PC-9 (cell line): ENCODE data around the gene MIEN1. TPM values are rescaled to one million over a fixed set of nuclear protein-coding genes. Genes with fewer than 3 reads are reported as not detected.

Experiments used
- BruUV-seq: library from RNA; stranded (reverse); fragments of 400-500 nt; replicated peaks from 2 replicates; lab custom pipeline; 2021; lab: Mats Ljungman, UMichigan
- CTCF ChIA-PET: fragments of 300-600 bp; sonication (Branson Sonifier 250); formaldehyde crosslinking; loops from one replicate; lab custom pipeline; 2022; ENCODE audit warnings: antibody characterized with exemption; lab: Charles Lee
- POLR2A ChIA-PET: fragments of 300-600 bp; sonication (Branson Sonifier 250); formaldehyde crosslinking; loops from one replicate; lab custom pipeline; 2022; ENCODE audit warnings: antibody characterized with exemption; ENCODE audit not compliant: unreplicated experiment; lab: Charles Lee
- DNase-seq, 2 experiments: peaks; one replicate each; pipeline versions ENCODE4 v3.0.0 to v3.0.0-alpha.2; 2015 to 2022; ENCODE audit warnings: mixed read lengths in 1 of 2
- H2AFZ ChIP-seq: fragments of 200-600 bp; sonication (generic); 2 replicates; pipeline ENCODE4 v1.8.1; 2017; ENCODE audit warnings: antibody characterized with exemption
- H3F3A ChIP-seq: fragments of 200-600 bp; sonication (generic); 2 replicates; pipeline ENCODE4 v1.8.1; 2017; ENCODE audit warnings: antibody characterized with exemption, mild to moderate bottlenecking, low read depth; ENCODE audit not compliant: insufficient read depth
- H3K27ac ChIP-seq: fragments of 200-600 bp; sonication (generic); 2 replicates; pipeline ENCODE4 v1.6.1; 2016; ENCODE audit warnings: mixed run types
- H3K27me3 ChIP-seq: fragments of 200-600 bp; sonication (generic); 2 replicates; pipeline ENCODE4 v1.6.1; 2016; ENCODE audit warnings: low read depth, mixed run types; ENCODE audit not compliant: insufficient read depth
- H3K36me3 ChIP-seq: fragments of 200-600 bp; sonication (generic); 2 replicates; pipeline ENCODE4 v1.6.1; 2016; ENCODE audit warnings: low read depth, mixed run types
- H3K4me1 ChIP-seq: fragments of 200-600 bp; sonication (generic); replicated peaks from 2 replicates; pipeline ENCODE4 v1.6.1; 2016; ENCODE audit warnings: mixed run types; ENCODE audit not compliant: insufficient read depth
- H3K4me2 ChIP-seq: fragments of 200-600 bp; sonication (generic); 2 replicates; pipeline ENCODE4 v1.6.1; 2017; ENCODE audit warnings: mixed run types
- H3K4me3 ChIP-seq: fragments of 200-600 bp; sonication (generic); 2 replicates; pipeline ENCODE4 v1.6.1; 2016; ENCODE audit warnings: mixed run types
- H3K79me2 ChIP-seq: fragments of 200-600 bp; sonication (generic); 2 replicates; pipeline ENCODE4 v1.6.1; 2017; ENCODE audit warnings: low read depth, mixed run types
- H3K9me2 ChIP-seq: fragments of 200-600 bp; sonication (generic); 2 replicates; pipeline ENCODE4 v1.8.1; 2017; ENCODE audit warnings: mild to moderate bottlenecking; ENCODE audit not compliant: insufficient read depth
- H3K9me3 ChIP-seq: fragments of 200-600 bp; sonication (generic); 2 replicates; pipeline ENCODE4 v1.8.1; 2016; ENCODE audit warnings: low read depth; ENCODE audit not compliant: insufficient read depth
- H4K20me1 ChIP-seq: fragments of 200-600 bp; sonication (generic); 2 replicates; pipeline ENCODE4 v1.8.1; 2017; ENCODE audit not compliant: insufficient read depth
- EZH2 ChIP-seq: fragments of 200-600 bp; sonication (generic); IDR thresholded peaks from 2 replicates; pipeline ENCODE4 v1.8.0; 2017; ENCODE audit warnings: antibody characterized with exemption, low read depth
- intact Hi-C: fragments of 100-400 bp; cut with micrococcal nuclease; formaldehyde crosslinking; loops from one replicate; pipeline ENCODE4 v1.10.0; 2022; ENCODE audit not compliant: unreplicated experiment
- total RNA-seq: library from RNA; stranded (reverse); gene quantifications from 2 replicates; pipeline ENCODE4 v1.2.3, GENCODE V29; 2021
- TF ChIP-seq, protein P1 (sequence below): fragments of 200-600 bp; sonication (generic); conservative IDR thresholded peaks from 2 replicates; pipeline ENCODE4 v1.6.1; 2017; ENCODE audit warnings: mixed run types, antibody characterized with exemption, mild to moderate bottlenecking, moderate library complexity

Gene MIEN1
- total RNA-seq, 1 experiment from 2014 or later: 49.2 TPM

DNA sequence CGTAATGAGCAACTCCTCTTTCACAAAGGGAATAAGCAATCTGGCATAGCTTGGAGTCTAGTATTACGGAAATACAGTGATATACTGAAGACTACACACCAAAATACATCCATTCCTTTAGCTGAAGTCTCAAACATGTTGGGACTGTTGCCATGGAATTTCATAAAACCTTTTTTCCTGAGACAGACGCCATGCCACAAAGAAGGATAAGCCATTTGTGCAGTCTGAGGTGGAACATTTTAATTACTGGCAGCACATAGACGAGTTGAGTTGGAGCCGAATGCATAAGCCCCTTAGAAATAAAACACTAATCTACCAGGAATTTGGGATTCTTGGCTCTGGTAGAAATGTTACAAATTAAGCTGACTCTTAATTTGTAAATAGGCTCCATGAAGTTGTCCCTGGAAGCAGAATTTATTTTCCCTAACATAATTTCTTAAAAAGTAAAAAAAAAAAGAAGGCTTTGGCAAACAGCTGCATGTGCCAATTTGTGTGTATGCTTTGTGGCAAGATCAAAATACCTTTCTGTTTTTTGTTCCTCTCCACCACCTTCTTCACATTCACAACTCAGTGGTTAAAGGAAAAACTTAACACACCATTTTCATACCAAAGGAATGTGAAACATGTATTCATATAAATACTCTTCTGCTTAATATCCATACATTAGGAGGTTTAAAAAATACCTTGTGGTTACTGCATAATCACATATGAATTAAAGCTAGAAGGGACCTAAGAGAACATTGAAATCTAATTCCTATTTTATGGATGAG is 32.9 kb upstream of the MIEN1 start:
- ChIA-PET POLR2A (no interaction called here), CTCF (interaction anchor here (0.6 kb wide), 1 partner anchor 31 kb away, joined by 4 read pairs; no protein-coding TSS in a partner anchor)
- Histone ChIP-seq H3K4me2 (no peak overlapping the region), H3F3A (peaks cover 2% of the 10 kb centered on the region; the same call in 1 of the 2 replicates), H4K20me1 (no peaks in the 10 kb centered on the region), H3K36me3 (no peaks in the 10 kb centered on the region), H3K9me2 (no peaks in the 10 kb centered on the region), H3K27me3 (no peaks in the 10 kb centered on the region), H3K4me3 (no peak overlapping the region), H2AFZ (no peak overlapping the region), H3K9me3 (no peaks in the 10 kb centered on the region; the same call in 1 of the 2 replicates), H3K79me2 (no peaks in the 10 kb centered on the region), H3K27ac (no peak overlapping the region), H3K4me1 (no peaks in the 10 kb centered on the region)
- no peak for DNase-seq
- TF ChIP-seq, protein P1, sequence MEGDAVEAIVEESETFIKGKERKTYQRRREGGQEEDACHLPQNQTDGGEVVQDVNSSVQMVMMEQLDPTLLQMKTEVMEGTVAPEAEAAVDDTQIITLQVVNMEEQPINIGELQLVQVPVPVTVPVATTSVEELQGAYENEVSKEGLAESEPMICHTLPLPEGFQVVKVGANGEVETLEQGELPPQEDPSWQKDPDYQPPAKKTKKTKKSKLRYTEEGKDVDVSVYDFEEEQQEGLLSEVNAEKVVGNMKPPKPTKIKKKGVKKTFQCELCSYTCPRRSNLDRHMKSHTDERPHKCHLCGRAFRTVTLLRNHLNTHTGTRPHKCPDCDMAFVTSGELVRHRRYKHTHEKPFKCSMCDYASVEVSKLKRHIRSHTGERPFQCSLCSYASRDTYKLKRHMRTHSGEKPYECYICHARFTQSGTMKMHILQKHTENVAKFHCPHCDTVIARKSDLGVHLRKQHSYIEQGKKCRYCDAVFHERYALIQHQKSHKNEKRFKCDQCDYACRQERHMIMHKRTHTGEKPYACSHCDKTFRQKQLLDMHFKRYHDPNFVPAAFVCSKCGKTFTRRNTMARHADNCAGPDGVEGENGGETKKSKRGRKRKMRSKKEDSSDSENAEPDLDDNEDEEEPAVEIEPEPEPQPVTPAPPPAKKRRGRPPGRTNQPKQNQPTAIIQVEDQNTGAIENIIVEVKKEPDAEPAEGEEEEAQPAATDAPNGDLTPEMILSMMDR: no peak
- TF ChIP-seq EZH2: no peak
- intact Hi-C loops: no loop called here
- BruUV-seq: no TSS peak

DNA sequence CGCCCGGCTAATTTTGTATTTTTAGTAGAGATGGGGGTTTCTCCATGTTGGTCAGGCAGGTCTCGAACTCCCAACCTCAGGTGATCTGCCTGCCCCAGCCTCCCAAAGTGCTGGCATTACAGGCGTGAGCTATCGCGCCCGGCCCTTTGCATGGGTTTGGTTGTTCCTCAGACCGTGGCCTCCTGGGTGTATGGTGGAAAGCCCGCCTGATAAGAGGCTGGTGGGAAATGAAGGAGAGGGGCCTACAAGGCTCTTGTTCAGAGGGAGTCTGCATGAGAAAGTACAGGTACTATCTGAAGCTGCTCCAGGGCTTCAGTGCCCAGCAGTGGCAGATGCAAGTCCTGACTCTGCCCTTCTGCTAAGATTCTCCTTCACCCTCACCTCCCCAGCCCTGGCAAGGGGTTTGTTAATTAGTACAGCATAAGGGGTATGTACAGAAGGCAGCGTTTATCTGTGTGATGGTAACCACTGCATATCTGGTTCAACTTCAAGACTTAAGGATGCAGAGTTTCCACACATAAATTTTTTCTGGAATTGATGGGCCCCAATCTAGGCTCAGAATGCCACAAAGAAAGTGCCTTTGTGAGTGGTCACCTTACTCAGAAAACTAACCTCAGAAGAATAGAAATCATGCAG is 31.6 kb upstream of the MIEN1 start:
- intact Hi-C loops: loop anchor here (1.0 kb wide), 1 partner anchor 7 kb away; no protein-coding TSS in a partner anchor
- CTCF ChIA-PET: no interaction called here

GRCh38 chr17:39759204-39759603 is 28.9 kb upstream of the MIEN1 start:
- CTCF ChIA-PET: no interaction called here
- POLR2A ChIA-PET: no interaction called here

More for the DNA sequence above, 31.6 kb upstream of the MIEN1 start:
- Histone ChIP-seq H3K9me2 (no peaks in the 10 kb centered on the region), H3K9me3 (no peaks in the 10 kb centered on the region; the same call in 1 of the 2 replicates), H4K20me1 (no peaks in the 10 kb centered on the region), H3K4me3 (no peak overlapping the region), H3K4me2 (no peak overlapping the region), H3K4me1 (no peaks in the 10 kb centered on the region), H3K27me3 (no peaks in the 10 kb centered on the region), H2AFZ (no peak overlapping the region), H3F3A (no peaks in the 10 kb centered on the region), H3K36me3 (no peaks in the 10 kb centered on the region), H3K27ac (no peak overlapping the region), H3K79me2 (no peaks in the 10 kb centered on the region)
- BruUV-seq: no TSS peak
- TF ChIP-seq EZH2: no peak
- TF ChIP-seq, protein P1: no peak
- POLR2A ChIA-PET: no interaction called here
- no peak for DNase-seq

More at GRCh38 chr17:39759204-39759603, 28.9 kb upstream of the MIEN1 start:
- Histone ChIP-seq H3K27me3 (no peaks in the 10 kb centered on the region), H4K20me1 (no peaks in the 10 kb centered on the region), H3K27ac (no peak overlapping the region), H3K4me3 (no peak overlapping the region), H3K4me2 (no peak overlapping the region), H3K36me3 (no peaks in the 10 kb centered on the region), H3K4me1 (peaks cover 8% of the 10 kb centered on the region; the same call in 1 of the 2 replicates), H3F3A (peaks cover 7% of the 10 kb centered on the region; the same call in 1 of the 2 replicates), H3K79me2 (no peaks in the 10 kb centered on the region), H3K9me2 (no peaks in the 10 kb centered on the region), H2AFZ (no peak overlapping the region), H3K9me3 (no peaks in the 10 kb centered on the region)
- TF ChIP-seq, protein P1: no peak
- TF ChIP-seq EZH2: no peak
- no peak for DNase-seq
- BruUV-seq: no TSS peak
- intact Hi-C loops: loop anchor here (10.0 kb wide), 2 partner anchors 166 to 196 kb away; partner anchors contain the start of genes LRRC3C and ORMDL3
